ENCODE measurements around the gene TRAF7.

TRAF7 gene

DNA sequence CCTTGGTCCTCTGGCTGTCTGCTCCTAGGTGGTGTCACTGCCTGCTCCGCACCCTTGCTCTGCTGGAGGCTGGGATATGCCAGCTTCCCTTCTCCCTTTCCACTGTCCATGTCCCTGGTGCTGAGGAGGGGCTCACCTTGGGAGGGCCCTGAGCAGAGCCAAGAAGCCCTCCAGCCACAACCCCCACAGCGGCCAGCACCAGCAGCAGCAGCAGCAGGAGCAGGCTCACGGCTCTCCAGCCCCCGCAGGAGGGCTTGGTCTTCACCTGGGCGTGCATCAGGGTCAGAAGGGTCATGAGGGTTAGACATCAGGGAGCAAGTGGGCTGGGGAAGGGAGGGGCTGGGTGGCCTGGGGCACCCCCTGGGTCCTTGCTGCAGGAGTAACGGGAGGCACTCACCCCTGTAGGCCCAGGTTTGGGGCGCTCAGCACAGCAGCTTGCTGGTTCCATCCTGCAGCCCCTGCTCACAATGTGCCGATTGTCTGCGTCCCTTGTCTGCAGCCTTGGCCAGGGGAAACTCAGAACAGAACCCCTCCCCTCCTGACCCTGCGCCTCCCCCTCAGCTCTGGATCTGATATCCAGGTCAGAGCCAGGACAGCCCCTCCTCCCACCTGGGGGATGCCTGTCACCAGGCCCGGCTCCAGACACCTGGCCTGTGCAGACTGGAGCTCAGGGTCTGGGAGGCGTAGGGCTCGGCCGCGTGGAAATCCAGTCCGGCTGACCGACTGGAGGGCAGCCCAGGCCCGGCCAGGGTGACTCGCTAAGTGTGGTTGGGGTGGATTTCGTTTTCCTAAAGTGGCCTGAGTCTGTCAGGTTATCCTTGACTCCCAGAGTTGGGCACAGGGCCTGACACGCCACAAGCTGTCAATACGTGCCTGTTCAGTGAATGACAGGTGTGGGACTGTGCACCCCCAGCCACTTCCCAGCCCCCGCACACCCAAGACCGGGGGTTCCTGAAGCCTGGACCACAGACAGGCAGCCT lies 55.1 kb downstream of the TRAF7 start, which contains the start of gene BRICD5:
Gene BRICD5 (minus strand): TSS at position 478 of the 980 bp plus-strand sequence. CDS start 30 bp downstream, at position 448.
- Histone ChIP-seq H3K79me2 (ENCODE audit: control insufficient read depth, insufficient read depth, low read length, unreplicated experiment) (peaks cover 32% of the 10 kb centered on the region), H3K36me3 (ENCODE audit: insufficient read depth, low read length) (peaks cover 11% of the 10 kb centered on the region; the same call in 1 of the 2 replicates), H3K4me1 (ENCODE audit: control insufficient read depth, insufficient read depth, low read length, unreplicated experiment) (peaks cover 24% of the 10 kb centered on the region), H3K27ac (ENCODE audit: low read depth, low read length) (no peak within 1 kb of the TSS), H3K4me3 (ENCODE audit: low read depth, low read length) (no peak within 1 kb of the TSS; the same call in 1 of the 2 replicates), H3K27me3 (ENCODE audit: insufficient read depth, low read length) (no peaks in the 10 kb centered on the region), H2AFZ (ENCODE audit: low read length, unreplicated experiment) (no peak within 1 kb of the TSS)

DNA sequence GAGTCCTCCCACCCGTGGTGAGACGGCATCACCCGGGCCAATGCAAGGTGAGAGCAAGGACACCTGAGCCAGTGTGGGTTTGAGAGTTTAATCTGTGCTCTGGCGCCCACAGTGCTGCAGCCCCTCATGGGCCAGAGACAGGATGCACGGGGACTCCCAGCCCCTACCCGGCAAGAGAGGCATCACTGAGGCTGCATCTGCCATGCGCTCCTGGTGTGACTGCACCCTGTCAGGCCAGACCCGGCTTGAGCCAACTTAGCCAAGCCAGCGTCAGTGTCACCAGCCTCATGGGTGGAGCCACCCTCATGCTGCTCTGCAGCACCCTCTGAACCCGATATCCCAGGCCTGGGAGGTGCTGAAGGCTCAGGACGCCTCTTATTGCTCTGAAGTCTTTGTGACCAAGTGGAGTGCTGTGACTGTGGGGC lies 56.4 kb downstream of the TRAF7 start:
- peaks cover 25% of the 10 kb centered on the region for H3K79me2 ChIP-seq (ENCODE audit: control insufficient read depth, insufficient read depth, low read length, unreplicated experiment)
- H3K27me3 ChIP-seq (ENCODE audit: insufficient read depth, low read length): no peaks in the 10 kb centered on the region
- no peak overlapping the region for H2AFZ ChIP-seq (ENCODE audit: low read length, unreplicated experiment)
- peaks cover 11% of the 10 kb centered on the region; the same call in 1 of the 2 replicates for H3K36me3 ChIP-seq (ENCODE audit: insufficient read depth, low read length)
- H3K27ac ChIP-seq (ENCODE audit: low read depth, low read length): no peak overlapping the region
- peaks cover 15% of the 10 kb centered on the region for H3K4me1 ChIP-seq (ENCODE audit: control insufficient read depth, insufficient read depth, low read length, unreplicated experiment)
- peak overlapping the region; percentile 99 for H3K4me3 ChIP-seq (ENCODE audit: low read depth, low read length)

DNA sequence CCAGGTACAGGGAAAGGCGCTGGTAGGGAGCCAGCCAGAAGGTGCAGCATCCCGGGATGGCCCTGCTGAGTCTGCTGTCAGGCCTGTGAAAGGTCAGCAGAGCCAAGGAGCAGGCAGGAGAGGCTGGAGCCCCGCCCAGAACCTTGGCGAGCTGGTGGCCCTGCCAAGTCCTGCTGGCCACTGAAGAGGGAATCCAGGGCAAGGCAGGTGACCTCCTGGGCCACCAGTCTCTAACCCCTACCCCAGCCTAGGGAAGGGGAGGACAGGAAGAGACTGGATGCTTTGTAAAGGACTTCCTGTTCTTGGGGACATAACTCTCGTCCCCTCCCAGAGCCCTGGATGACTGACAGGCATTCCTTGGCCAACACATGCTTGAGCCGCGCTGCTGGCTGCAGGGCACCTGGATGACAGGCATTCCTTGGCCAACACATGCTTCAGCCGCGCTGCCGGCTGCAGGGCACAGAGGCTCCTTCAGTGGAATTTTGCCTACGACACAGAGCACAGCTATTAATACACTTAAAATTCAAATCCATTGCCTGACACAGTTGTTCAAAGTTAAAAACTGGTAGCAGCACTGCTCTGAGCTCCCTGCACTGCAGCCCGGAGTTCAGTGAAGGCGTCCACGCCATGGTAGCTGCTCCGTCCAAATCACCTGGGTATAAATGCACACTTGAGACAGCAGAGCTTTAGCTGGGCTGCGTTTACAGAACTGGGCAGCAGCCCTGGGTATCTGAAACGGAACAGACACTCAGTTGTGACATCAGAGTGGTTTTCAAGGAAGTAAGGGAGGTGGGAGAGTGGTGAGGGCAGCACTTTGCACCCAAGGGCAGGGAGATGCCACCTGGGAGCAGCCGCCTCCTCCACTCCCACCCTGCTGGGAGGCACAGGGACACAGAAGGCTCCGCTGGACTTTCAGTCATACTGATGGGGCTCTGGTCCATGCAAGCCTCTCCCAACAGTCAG lies 57.1 kb downstream of the TRAF7 start:
- Histone ChIP-seq H3K79me2 (ENCODE audit: control insufficient read depth, insufficient read depth, low read length, unreplicated experiment) (peaks cover 25% of the 10 kb centered on the region), H3K27me3 (ENCODE audit: insufficient read depth, low read length) (no peaks in the 10 kb centered on the region), H2AFZ (ENCODE audit: low read length, unreplicated experiment) (no peak overlapping the region), H3K4me1 (ENCODE audit: control insufficient read depth, insufficient read depth, low read length, unreplicated experiment) (peaks cover 15% of the 10 kb centered on the region), H3K36me3 (ENCODE audit: insufficient read depth, low read length) (peaks cover 11% of the 10 kb centered on the region; the same call in 1 of the 2 replicates), H3K27ac (ENCODE audit: low read depth, low read length) (no peak overlapping the region), H3K4me3 (ENCODE audit: low read depth, low read length) (peak overlapping the region; percentile 99)

DNA sequence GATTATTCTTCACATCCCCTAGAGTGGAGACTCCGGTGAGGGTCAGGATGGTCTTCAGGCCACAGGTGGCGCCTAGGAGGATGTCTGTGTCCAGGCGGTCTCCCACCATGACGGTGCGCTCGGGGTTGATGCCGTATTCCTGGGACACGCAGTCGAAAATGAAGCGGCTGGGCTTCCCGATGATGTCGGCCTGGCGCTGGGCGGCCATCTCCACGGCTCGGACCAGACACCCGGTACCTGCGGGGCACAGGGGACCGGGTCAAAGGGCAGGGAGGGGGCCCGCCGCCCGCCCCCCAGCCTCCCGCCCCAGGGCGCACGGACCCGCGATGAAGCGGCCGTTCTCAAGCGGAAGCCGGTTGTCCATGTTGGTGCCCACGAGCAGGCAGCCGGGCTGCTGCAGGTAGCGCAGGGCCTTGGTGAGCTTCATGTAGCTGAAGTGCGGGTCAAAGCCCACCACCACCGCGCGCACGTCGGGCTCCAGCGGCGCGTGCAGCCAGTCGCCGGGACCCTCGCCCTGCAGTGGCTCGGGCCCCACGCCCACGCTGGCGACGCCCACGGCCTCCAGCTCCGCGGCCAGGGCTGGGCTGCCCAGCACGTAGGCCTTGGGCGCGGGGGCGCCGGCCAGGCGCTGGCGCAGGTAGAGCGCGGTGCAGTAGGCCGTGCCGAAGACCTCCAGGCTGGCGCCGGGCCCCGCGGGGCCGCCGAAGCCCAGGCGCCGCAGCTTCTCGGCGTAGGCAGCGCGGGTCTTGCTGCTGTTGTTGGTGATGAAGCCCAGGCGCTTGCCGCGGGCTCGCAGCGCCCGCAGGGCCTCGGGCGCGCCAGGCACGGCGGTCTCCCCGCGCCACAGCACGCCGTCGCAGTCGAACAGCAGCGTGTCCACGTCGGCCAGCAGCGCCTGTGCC lies 58.5 kb downstream of the TRAF7 start:
- peak overlapping the region; percentile 99 for H3K4me3 ChIP-seq (ENCODE audit: low read depth, low read length)
- peaks cover 5% of the 10 kb centered on the region; the same call in 1 of the 2 replicates for H3K36me3 ChIP-seq (ENCODE audit: insufficient read depth, low read length)
- no peaks in the 10 kb centered on the region for H3K27me3 ChIP-seq (ENCODE audit: insufficient read depth, low read length)
- peaks cover 25% of the 10 kb centered on the region for H3K79me2 ChIP-seq (ENCODE audit: control insufficient read depth, insufficient read depth, low read length, unreplicated experiment)
- peak overlapping the region; percentile 28 for H2AFZ ChIP-seq (ENCODE audit: low read length, unreplicated experiment)
- peak overlapping the region; percentile 38; the same call in 1 of the 2 replicates for H3K27ac ChIP-seq (ENCODE audit: low read depth, low read length)
- H3K4me1 ChIP-seq (ENCODE audit: control insufficient read depth, insufficient read depth, low read length, unreplicated experiment): peaks cover 15% of the 10 kb centered on the region

DNA sequence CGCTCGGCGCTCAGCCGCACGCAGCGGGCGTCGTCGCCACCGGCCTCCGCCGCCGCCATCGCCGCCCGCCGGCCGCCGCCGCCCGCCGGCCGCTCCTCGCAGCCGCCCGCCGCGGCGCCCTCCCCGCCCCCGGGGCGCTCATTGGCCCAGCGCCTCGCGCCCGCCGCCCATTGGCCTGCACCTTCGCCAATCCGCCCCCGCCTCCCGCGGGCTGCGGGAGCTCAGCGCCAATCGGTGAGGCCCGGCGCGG lies 59.1 kb downstream of the TRAF7 start, which contains the start of gene PGP:
Gene PGP (minus strand): TSS at position 122 of the 250 bp plus-strand sequence. CDS start 63 bp downstream, at position 59.
- Histone ChIP-seq H3K79me2 (ENCODE audit: control insufficient read depth, insufficient read depth, low read length, unreplicated experiment) (peaks cover 25% of the 10 kb centered on the region), H2AFZ (ENCODE audit: low read length, unreplicated experiment) (peak within 1 kb of the TSS; percentile 77), H3K27me3 (ENCODE audit: insufficient read depth, low read length) (no peaks in the 10 kb centered on the region), H3K36me3 (ENCODE audit: insufficient read depth, low read length) (peaks cover 5% of the 10 kb centered on the region; the same call in 1 of the 2 replicates), H3K4me3 (ENCODE audit: low read depth, low read length) (peak within 1 kb of the TSS; percentile 99), H3K4me1 (ENCODE audit: control insufficient read depth, insufficient read depth, low read length, unreplicated experiment) (peaks cover 15% of the 10 kb centered on the region), H3K27ac (ENCODE audit: low read depth, low read length) (peak within 1 kb of the TSS; percentile 92)

DNA sequence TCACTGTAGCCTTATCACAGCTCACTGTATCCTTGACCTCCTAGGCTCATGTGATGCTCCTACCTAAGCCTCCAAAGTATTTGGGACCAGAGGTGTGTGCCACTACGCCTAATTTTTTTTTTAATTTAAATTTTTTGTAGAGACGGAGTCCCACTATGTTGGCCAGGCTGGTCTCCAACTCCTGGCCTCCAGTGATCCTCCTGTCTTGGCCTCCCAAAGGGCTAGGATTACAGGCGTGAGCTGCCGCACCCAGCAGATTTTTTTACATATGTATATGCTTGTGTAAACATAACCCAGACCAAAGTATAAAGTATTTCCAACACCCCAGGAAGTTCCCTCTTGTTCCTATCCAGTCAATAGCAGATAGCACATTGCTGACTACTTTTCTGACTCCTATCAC lies 60.7 kb downstream of the TRAF7 start:
- H3K27ac ChIP-seq (ENCODE audit: low read depth, low read length): no peak overlapping the region
- peaks cover 15% of the 10 kb centered on the region for H3K4me1 ChIP-seq (ENCODE audit: control insufficient read depth, insufficient read depth, low read length, unreplicated experiment)
- peaks cover 5% of the 10 kb centered on the region; the same call in 1 of the 2 replicates for H3K36me3 ChIP-seq (ENCODE audit: insufficient read depth, low read length)
- H3K4me3 ChIP-seq (ENCODE audit: low read depth, low read length): no peak overlapping the region; the same call in 1 of the 2 replicates
- no peak overlapping the region for H2AFZ ChIP-seq (ENCODE audit: low read length, unreplicated experiment)
- no peaks in the 10 kb centered on the region for H3K27me3 ChIP-seq (ENCODE audit: insufficient read depth, low read length)
- H3K79me2 ChIP-seq (ENCODE audit: control insufficient read depth, insufficient read depth, low read length, unreplicated experiment): peaks cover 25% of the 10 kb centered on the region

DNA sequence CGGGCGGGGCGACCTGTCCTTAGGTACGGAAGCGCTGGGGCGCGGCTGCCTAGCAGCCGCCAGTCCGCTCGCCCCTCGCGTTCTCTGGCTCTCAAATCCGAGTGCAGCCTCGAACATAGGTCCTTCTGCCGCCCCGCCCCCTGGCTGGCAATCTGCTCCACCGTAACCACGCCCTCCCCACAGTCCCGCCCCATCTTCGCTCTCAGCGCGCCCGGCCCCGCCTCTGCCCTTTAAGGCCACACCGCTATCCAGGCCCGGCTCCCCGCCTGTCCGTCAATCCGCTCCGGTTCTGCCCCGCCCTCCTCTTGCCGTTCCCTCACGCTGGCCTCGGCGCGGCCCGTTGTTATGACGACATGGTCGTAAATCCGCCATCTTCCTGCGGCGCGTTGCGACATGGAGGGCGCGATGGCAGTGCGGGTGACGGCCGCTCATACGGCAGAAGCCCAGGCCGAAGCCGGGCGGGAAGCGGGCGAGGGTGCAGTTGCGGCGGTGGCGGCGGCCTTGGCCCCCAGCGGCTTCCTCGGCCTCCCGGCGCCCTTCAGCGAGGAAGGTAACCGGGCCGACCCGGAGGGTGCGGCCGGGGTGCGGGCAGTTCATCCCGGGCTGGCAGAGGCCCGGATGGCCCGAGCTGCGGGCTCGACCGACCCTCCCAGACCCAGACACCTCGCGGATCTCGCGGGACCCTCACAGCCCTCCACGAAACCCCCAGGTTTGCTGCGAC lies 67.8 kb downstream of the TRAF7 start, which contains the start of gene E4F1:
Gene E4F1 (plus strand): TSS at position 371 of the 721 bp plus-strand sequence. CDS start 23 bp downstream, at position 394.
- H3K4me3 ChIP-seq (ENCODE audit: low read depth, low read length): peak within 1 kb of the TSS; percentile 86
- peaks cover 41% of the 10 kb centered on the region for H3K79me2 ChIP-seq (ENCODE audit: control insufficient read depth, insufficient read depth, low read length, unreplicated experiment)
- no peaks in the 10 kb centered on the region for H3K36me3 ChIP-seq (ENCODE audit: insufficient read depth, low read length)
- peaks cover 11% of the 10 kb centered on the region for H3K4me1 ChIP-seq (ENCODE audit: control insufficient read depth, insufficient read depth, low read length, unreplicated experiment)
- no peaks in the 10 kb centered on the region for H3K27me3 ChIP-seq (ENCODE audit: insufficient read depth, low read length)
- H3K27ac ChIP-seq (ENCODE audit: low read depth, low read length): peak within 1 kb of the TSS; percentile 58
- peak within 1 kb of the TSS; percentile 81 for H2AFZ ChIP-seq (ENCODE audit: low read length, unreplicated experiment)

DNA sequence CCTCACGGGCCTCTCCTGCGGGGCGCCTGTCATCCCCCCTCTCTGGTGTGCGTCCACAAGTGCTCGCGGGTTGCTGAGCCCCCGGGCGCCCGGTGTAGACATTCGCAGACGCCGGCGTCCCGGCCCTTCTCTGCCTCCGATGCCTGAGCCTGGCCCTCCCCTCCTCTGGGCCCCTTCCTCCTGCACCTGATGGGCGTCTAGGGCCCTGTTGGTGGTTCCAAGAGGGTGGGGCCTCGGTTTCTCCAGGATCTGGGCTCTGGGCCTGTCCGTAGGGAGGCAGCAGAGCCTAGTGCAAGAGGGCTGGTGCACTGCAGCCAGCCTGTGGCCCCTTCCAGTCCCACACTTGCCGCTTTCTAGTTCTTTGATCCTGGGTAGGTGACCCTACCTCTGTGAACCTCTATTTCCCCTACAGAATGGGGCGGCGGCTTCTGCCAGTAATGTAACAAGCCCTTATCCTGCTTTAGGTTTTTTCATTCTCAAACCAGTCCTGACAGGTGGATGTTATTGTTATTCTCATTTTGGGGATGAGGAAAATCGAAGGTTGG lies 68.4 kb downstream of the TRAF7 start:
- Histone ChIP-seq H2AFZ (ENCODE audit: low read length, unreplicated experiment) (peak overlapping the region; percentile 4), H3K4me1 (ENCODE audit: control insufficient read depth, insufficient read depth, low read length, unreplicated experiment) (peaks cover 11% of the 10 kb centered on the region), H3K27me3 (ENCODE audit: insufficient read depth, low read length) (no peaks in the 10 kb centered on the region), H3K4me3 (ENCODE audit: low read depth, low read length) (peak overlapping the region; percentile 86), H3K27ac (ENCODE audit: low read depth, low read length) (peak overlapping the region; percentile 58), H3K36me3 (ENCODE audit: insufficient read depth, low read length) (no peaks in the 10 kb centered on the region), H3K79me2 (ENCODE audit: control insufficient read depth, insufficient read depth, low read length, unreplicated experiment) (peaks cover 45% of the 10 kb centered on the region)

Measured in ACC112 (cell line).